ENCODE measurements around the gene PARD6B.

GRCh38 chr20:50798650-50799049 lies 67.3 kb downstream of the PARD6B start:
- TF ChIP-seq, protein P1, sequence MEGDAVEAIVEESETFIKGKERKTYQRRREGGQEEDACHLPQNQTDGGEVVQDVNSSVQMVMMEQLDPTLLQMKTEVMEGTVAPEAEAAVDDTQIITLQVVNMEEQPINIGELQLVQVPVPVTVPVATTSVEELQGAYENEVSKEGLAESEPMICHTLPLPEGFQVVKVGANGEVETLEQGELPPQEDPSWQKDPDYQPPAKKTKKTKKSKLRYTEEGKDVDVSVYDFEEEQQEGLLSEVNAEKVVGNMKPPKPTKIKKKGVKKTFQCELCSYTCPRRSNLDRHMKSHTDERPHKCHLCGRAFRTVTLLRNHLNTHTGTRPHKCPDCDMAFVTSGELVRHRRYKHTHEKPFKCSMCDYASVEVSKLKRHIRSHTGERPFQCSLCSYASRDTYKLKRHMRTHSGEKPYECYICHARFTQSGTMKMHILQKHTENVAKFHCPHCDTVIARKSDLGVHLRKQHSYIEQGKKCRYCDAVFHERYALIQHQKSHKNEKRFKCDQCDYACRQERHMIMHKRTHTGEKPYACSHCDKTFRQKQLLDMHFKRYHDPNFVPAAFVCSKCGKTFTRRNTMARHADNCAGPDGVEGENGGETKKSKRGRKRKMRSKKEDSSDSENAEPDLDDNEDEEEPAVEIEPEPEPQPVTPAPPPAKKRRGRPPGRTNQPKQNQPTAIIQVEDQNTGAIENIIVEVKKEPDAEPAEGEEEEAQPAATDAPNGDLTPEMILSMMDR (IDR thresholded peaks at IDR 0.05; ENCODE audit: insufficient read depth, low read length, poor library complexity, severe bottlenecking): no peak
- TF ChIP-seq EZH2phosphoT487 (conservative IDR thresholded peaks at IDR 0.05; ENCODE audit: low read length): no peak

All from SU-DHL-6 (cell line).